Activated CD4-positive, alpha-beta memory T cell treated with anti-CD3 and anti-CD28 coated beads, Interleukin-2, amount 10 ng/mL, durations not matched to agents 7 days and 5 days (primary cell): ENCODE results near the gene MIER2. TPM values are rescaled to one million over a fixed set of nuclear protein-coding genes. Genes with fewer than 3 reads are reported as not detected.
A peak's percentile ranks its signal among the peaks of the same experiment; 100 is the strongest.

Source experiments
- CTCF ChIA-PET: fragments of 350-600 bp; sonication (Branson Sonifier 250); formaldehyde crosslinking; loops from one replicate; lab custom pipeline; 2021; ENCODE audit warnings: antibody characterized with exemption, inconsistent platforms; lab: Charles Lee
- POLR2A ChIA-PET: fragments of 350-600 bp; sonication (Branson Sonifier 250); formaldehyde crosslinking; loops from one replicate; lab custom pipeline; 2021; ENCODE audit warnings: antibody characterized with exemption; lab: Charles Lee
- DNase-seq: peaks from one replicate; pipeline ENCODE4 v3.0.0-alpha.2; 2020
- H3K27ac Mint-ChIP-seq: one replicate; pipeline ENCODE4 v1.8.0; 2021; ENCODE audit warnings: mild to moderate bottlenecking, mixed read lengths
- H3K27me3 Mint-ChIP-seq: one replicate; pipeline ENCODE4 v1.8.0; 2021; ENCODE audit warnings: mixed read lengths
- H3K36me3 Mint-ChIP-seq: one replicate; pipeline ENCODE4 v1.8.0; 2021; ENCODE audit warnings: low read depth, mixed read lengths
- H3K4me1 Mint-ChIP-seq: one replicate; pipeline ENCODE4 v1.8.0; 2021; ENCODE audit warnings: mixed read lengths
- H3K4me3 Mint-ChIP-seq: one replicate; pipeline ENCODE4 v1.8.0; 2021; ENCODE audit warnings: mild to moderate bottlenecking, mixed read lengths
- H3K9me3 Mint-ChIP-seq: one replicate; pipeline ENCODE4 v1.8.0; 2021; ENCODE audit warnings: mixed read lengths
- total RNA-seq, 2 experiments: library from RNA; stranded (reverse); gene quantifications; one replicate each; pipeline ENCODE4 v1.2.3, GENCODE V29; 2021

Gene MIER2
- total RNA-seq, 2 experiments from 2014 or later, result 17.2 to 20.8 TPM

DNA sequence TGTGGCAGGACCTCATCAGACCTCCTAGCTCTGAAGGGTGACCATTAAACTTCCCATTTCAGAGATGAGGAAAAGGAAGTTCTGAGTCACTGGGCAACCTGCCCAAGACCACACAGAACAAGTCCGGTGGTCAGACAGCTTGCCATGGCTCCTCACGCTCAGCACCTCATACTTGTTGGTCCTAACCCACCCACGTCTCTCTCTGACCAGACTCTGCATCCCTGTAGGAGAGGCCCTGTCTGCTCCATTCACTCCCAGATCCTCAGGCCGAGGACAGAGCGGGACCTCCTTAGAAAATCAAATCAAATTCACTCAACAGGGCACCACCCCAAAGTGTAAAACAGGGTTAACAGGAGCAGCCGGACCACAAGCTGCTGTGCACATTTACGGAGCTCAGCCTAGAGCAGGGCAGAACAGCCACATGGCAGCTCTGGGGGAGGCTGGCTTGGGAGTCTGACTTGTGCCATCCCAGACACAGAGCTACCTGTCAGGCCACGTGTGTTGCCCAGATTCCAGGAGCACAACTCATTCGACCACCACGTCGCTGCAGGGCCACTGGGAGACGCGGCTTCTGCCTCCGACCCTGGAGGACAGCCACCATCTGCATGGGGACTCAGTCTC, 1.7 kb downstream of the MIER2 start:
- ChIA-PET POLR2A (interaction anchor here (1.2 kb wide), 1 partner anchor 168 kb away, joined by 5 read pairs; no protein-coding TSS in a partner anchor), CTCF (interaction anchor here (1.0 kb wide), 1 partner anchor 96 kb away, joined by 3 read pairs; no protein-coding TSS in a partner anchor)
- peak overlapping the region; percentile 79 for H3K4me3 Mint-ChIP-seq
- H3K27ac Mint-ChIP-seq, result peak overlapping the region; percentile 47
- no peaks in the 10 kb centered on the region for H3K9me3 Mint-ChIP-seq
- DNase-seq, result no peak
- H3K36me3 Mint-ChIP-seq, result peaks cover 25% of the 10 kb centered on the region
- H3K27me3 Mint-ChIP-seq, result peaks cover 5% of the 10 kb centered on the region
- peaks cover 44% of the 10 kb centered on the region for H3K4me1 Mint-ChIP-seq

GRCh38 chr19:342128-342455, 2.5 kb downstream of the MIER2 start:
- ChIA-PET CTCF (no interaction called here), POLR2A (no interaction called here)
- Mint-ChIP-seq H3K4me1 (peaks cover 44% of the 10 kb centered on the region), H3K27me3 (peaks cover 5% of the 10 kb centered on the region), H3K9me3 (no peaks in the 10 kb centered on the region), H3K27ac (no peak overlapping the region), H3K4me3 (peak overlapping the region; percentile 29), H3K36me3 (peaks cover 25% of the 10 kb centered on the region)
- no peak for DNase-seq

GRCh38 chr19:341386-342127, 3.0 kb downstream of the MIER2 start:
- H3K9me3 Mint-ChIP-seq, result no peaks in the 10 kb centered on the region
- DNase-seq, result no peak
- POLR2A ChIA-PET, result no interaction called here
- H3K27ac Mint-ChIP-seq, result no peak overlapping the region
- CTCF ChIA-PET, result no interaction called here
- peaks cover 25% of the 10 kb centered on the region for H3K36me3 Mint-ChIP-seq
- H3K4me1 Mint-ChIP-seq, result peaks cover 44% of the 10 kb centered on the region
- H3K4me3 Mint-ChIP-seq, result no peak overlapping the region
- peaks cover 3% of the 10 kb centered on the region for H3K27me3 Mint-ChIP-seq

DNA sequence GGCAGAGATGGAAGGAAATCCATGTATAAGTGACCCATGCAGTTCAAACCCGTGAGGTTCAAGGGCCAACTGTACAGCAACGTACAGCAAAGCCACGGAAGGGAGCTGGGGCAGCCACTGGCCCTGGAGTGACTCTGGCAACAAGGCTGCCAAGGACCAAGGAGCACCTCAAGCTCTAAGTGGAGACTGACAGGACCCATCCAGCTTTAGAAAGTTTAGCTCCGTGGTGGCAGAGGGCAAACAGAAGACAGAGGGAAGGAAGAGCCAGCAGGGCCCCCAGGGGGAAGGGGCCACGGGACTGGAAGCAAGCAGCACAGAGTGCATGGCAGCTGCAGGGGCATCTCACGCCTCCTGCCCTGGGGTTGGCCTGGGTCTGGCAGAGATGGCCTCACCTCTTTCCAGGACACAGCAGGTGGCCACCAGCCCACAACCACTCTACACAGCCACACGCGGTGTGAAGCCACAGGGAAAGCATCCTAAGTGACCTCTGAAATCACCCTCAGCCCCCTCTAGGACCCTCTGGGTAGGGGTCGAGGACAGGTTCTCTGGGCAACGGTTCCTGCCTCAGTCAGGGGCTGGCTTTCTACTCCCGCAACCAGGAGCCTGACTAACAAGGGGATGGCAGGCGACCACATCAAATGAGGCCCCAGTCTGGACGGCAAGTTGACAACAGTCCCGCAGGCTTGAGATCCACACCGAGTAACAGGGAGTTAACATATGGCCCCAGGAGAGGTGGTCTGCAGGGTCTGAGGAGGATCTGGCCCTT, 3.8 kb downstream of the MIER2 start:
- no peak overlapping the region for H3K27ac Mint-ChIP-seq
- no peak for DNase-seq
- POLR2A ChIA-PET, result no interaction called here
- no peak overlapping the region for H3K4me3 Mint-ChIP-seq
- H3K9me3 Mint-ChIP-seq, result no peaks in the 10 kb centered on the region
- CTCF ChIA-PET, result no interaction called here
- H3K36me3 Mint-ChIP-seq, result peaks cover 25% of the 10 kb centered on the region
- H3K27me3 Mint-ChIP-seq, result peaks cover 3% of the 10 kb centered on the region
- H3K4me1 Mint-ChIP-seq, result peaks cover 44% of the 10 kb centered on the region

GRCh38 chr19:339262-339887, 5.2 kb downstream of the MIER2 start:
- Mint-ChIP-seq H3K36me3 (peaks cover 29% of the 10 kb centered on the region), H3K27me3 (no peaks in the 10 kb centered on the region), H3K4me3 (no peak overlapping the region), H3K9me3 (no peaks in the 10 kb centered on the region), H3K4me1 (peaks cover 37% of the 10 kb centered on the region), H3K27ac (no peak overlapping the region)
- no peak for DNase-seq
- CTCF ChIA-PET, result no interaction called here
- POLR2A ChIA-PET, result no interaction called here

- H3K9me3 Mint-ChIP-seq, result no peaks in the 10 kb centered on the region
- H3K27ac Mint-ChIP-seq, result no peak overlapping the region
- CTCF ChIA-PET, result no interaction called here
- H3K36me3 Mint-ChIP-seq, result peaks cover 28% of the 10 kb centered on the region
- peaks cover 31% of the 10 kb centered on the region for H3K4me1 Mint-ChIP-seq
- H3K27me3 Mint-ChIP-seq, result no peaks in the 10 kb centered on the region
- no peak overlapping the region for H3K4me3 Mint-ChIP-seq
- POLR2A ChIA-PET, result no interaction called here
- DNase-seq, result no peak
Measured at GRCh38 chr19:338421-338820, 6.2 kb downstream of the MIER2 start.

- ChIA-PET POLR2A (no interaction called here), CTCF (no interaction called here)
- Mint-ChIP-seq H3K27ac (no peak overlapping the region), H3K4me3 (no peak overlapping the region), H3K4me1 (peaks cover 13% of the 10 kb centered on the region), H3K27me3 (no peaks in the 10 kb centered on the region), H3K9me3 (no peaks in the 10 kb centered on the region), H3K36me3 (peaks cover 31% of the 10 kb centered on the region)
- DNase-seq, result no peak
Measured at GRCh38 chr19:336067-336614, 8.5 kb downstream of the MIER2 start.

DNA sequence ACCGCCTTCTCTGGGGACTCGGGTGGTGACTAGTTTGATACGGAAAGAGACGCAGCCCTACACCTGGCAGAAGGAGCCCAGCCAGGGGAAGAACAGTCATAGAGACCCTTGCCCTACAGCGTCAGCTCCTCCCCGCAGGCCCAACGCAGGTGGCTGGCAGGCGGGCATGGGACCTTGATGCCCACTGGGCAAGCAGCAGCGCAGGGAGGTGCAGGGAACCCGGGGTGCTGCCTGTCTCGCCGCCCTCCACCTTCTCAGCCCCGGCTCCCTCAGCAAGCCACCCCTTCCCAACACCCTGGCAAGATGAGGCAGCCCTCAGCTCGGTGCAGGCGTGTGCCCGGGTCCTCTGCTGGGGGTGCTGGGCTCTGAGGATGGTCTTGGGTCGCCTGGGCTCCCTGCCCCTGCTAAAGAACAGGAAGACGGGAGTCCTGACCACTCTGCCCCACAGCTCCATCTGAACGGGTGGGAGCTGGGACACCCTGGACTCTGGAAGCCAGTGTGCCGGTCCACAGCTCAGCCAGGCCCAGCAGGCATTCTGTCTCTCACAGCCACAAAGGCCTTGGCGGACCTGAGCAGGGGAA, 9.0 kb downstream of the MIER2 start:
- Mint-ChIP-seq H3K27me3 (no peaks in the 10 kb centered on the region), H3K4me1 (peaks cover 10% of the 10 kb centered on the region), H3K27ac (no peak overlapping the region), H3K9me3 (peaks cover 3% of the 10 kb centered on the region), H3K4me3 (no peak overlapping the region), H3K36me3 (peaks cover 36% of the 10 kb centered on the region)
- ChIA-PET CTCF (no interaction called here), POLR2A (no interaction called here)
- no peak for DNase-seq

GRCh38 chr19:335072-335471, 9.5 kb downstream of the MIER2 start:
- DNase-seq, result no peak
- ChIA-PET CTCF (no interaction called here), POLR2A (no interaction called here)
- H3K36me3 Mint-ChIP-seq, result peaks cover 38% of the 10 kb centered on the region
- H3K4me3 Mint-ChIP-seq, result no peak overlapping the region
- H3K27ac Mint-ChIP-seq, result no peak overlapping the region
- peaks cover 4% of the 10 kb centered on the region for H3K9me3 Mint-ChIP-seq
- H3K4me1 Mint-ChIP-seq, result peaks cover 7% of the 10 kb centered on the region
- H3K27me3 Mint-ChIP-seq, result no peaks in the 10 kb centered on the region

GRCh38 chr19:334296-335071, 10.1 kb downstream of the MIER2 start:
- H3K27me3 Mint-ChIP-seq, result no peaks in the 10 kb centered on the region
- H3K4me3 Mint-ChIP-seq, result no peak overlapping the region
- DNase-seq, result no peak
- no peak overlapping the region for H3K27ac Mint-ChIP-seq
- peaks cover 6% of the 10 kb centered on the region for H3K4me1 Mint-ChIP-seq
- peaks cover 4% of the 10 kb centered on the region for H3K9me3 Mint-ChIP-seq
- H3K36me3 Mint-ChIP-seq, result peaks cover 40% of the 10 kb centered on the region
- POLR2A ChIA-PET, result no interaction called here
- CTCF ChIA-PET, result no interaction called here

DNA sequence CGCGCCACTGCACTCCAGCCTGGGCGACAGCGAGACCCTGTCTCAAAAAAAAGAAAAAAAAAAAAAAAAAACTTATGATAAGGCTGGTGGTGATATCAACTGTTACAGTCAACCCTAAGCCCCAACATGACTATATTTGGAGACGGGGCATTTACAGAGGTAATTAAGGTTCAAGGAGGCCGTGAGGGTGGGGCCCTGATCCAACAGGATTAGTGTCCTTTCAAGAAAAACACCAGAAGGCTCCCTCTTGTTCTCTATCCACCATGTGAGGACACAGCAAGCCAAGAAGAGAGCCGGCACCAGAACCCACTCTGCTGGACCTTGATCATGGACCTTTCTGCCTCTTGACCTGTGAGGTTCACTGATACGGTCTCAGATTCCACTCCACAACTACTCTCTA, 14.1 kb downstream of the MIER2 start:
- DNase-seq, result no peak
- Mint-ChIP-seq H3K27me3 (no peaks in the 10 kb centered on the region), H3K36me3 (peaks cover 64% of the 10 kb centered on the region), H3K4me3 (no peak overlapping the region), H3K4me1 (no peaks in the 10 kb centered on the region), H3K27ac (no peak overlapping the region), H3K9me3 (peaks cover 18% of the 10 kb centered on the region)
- CTCF ChIA-PET, result no interaction called here
- POLR2A ChIA-PET, result no interaction called here

DNA sequence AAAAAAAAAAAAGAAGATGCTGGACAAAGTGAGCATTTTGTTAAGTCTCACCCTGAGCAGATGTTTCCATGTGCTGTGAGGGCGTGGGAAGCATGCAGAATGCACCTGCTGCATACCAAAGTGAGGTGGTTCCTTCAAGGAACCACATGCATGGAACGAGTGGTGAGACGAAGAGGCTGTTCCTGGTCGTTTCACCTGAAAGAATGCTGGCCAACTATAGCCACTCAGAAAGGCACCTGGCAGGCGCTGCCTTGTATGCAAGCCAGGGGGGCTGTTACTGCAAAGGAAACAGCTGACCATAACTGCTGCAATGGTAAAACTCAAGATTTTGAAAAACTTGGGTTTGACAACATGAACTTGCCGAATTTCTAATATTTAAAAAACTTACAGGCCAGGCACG, 14.7 kb downstream of the MIER2 start:
- Mint-ChIP-seq H3K27me3 (no peaks in the 10 kb centered on the region), H3K36me3 (peaks cover 65% of the 10 kb centered on the region), H3K9me3 (peaks cover 18% of the 10 kb centered on the region), H3K27ac (no peak overlapping the region), H3K4me3 (no peak overlapping the region), H3K4me1 (no peaks in the 10 kb centered on the region)
- no peak for DNase-seq
- CTCF ChIA-PET, result no interaction called here
- POLR2A ChIA-PET, result no interaction called here
